GM18907 (cell line): ENCODE results near the gene HOXB4.

Experiments
- ATAC-seq: cut with Tn5 transposase; IDR thresholded peaks from one replicate; pipeline ENCODE4 v1.9.1; 2021; ENCODE audit warnings: mild to moderate bottlenecking, moderate library complexity; ENCODE audit not compliant: unreplicated experiment

HOXB4 gene

DNA sequence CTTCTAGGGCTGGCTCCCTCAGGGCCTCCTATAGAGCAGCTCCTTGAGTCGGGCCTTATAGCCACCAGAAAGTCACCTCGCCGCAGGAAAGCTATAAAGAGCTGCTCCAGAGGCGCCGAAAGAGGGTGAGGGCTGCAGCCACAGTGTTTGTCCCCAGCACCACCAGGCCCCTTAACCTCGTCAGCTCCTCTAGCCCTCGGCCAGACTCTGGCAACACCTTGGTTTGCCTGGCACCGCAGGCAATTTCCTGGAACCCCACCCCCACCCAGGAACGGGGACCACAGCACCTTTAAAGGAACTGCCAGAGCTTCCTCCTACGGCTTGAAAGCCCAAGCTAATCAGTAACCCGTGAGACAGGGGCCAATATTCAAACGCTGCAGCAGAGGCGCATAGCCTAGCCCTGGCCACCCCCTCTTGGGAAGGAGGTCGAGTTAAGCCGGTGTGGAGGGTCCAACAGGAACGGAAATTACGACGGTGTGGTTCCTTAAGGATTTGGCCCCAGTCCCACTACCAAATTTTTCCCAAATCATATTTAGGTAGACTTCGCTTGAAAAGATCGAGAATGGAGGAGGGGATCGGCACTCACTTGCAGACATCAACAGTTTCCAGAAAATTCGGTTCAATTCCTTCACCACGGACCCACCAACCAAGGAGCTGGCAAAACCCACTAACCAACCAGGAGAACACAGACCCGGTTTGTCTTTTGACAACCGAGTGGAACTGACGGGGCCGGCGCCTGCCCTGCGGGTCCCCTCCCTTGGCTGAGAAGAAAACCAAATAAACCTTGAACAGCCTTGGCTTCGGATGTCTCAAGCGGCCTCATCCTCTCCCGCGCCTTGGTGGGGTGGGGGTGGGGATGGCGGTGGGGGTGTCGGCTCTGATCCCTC is 23.6 kb upstream of the HOXB4 start:
- no peak for ATAC-seq

DNA sequence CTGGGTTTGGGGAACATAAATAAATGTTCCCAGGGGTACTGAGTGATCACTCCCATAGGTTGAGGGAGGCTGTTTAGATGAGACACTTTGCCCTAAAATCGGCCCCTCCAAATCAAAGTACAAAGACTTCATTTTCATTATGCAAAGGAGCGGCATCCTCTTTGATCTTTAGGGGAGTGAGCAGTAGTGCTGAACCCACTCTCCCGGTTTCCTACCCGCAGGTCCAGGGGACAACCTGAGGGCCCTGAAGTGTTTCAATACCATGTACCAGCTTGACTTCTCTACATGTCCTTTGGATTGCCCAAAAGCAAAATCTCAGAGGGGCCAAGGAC is 23.0 kb upstream of the HOXB4 start:
- ATAC-seq: no peak

DNA sequence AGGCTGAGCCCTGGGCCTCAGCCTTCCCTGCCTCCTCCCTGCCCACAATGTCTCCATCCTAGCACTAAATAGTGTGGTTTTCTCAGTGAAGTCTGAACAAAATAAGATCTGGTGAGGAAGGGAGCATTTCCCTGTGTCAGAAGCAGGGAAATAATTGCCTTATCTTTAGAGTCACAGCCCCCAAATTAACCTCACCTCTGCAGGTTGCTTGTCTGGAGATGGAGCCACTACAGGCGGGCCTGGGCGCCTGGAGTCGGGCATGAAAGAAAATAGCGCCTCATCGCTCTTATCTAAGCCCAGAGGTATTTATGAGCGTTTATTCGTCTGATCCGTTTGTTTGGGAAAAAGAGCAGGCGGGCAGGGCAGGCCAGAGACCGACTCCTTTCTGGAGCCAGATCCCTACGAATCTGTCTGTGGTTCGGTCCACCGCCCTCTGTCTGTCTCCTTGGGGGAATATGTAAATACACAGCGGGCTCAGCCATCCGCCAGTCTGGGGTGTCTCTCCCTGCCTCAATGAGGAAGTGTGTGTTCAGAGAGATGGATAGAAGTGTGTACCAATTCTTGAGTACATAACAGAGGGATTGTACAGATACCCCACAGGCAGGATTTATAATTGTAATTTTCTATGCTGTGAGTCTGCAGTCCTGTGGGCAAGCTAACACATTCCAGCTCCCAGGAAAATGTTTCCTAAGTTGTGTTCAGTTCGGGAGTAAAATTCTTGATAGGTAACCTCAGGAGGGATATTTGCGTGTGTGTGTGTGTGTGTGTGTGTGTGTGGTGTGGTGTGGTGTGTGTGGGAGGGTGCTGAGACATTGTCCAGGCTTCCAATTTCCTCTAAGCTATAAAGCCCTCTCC is 22.3 kb upstream of the HOXB4 start:
- ATAC-seq: no peak

DNA sequence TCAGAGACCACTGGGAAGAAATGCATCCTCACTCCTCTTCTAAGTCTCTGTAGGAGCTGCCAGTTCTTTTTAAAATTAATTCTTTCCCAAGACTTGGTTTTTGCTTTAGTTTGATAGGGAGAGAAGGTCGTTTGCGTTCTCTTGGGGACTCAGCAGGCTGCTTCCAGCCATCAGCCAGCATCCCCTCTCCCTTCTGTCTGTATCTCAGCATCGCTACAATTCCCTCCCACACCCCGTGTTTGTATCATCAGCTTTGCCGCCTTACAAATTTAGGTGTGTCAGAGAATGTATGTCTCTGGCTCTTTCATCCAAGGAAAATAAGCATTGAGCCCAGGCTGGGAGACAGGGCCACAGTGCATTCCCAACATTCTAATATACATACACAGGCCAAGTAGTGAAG is 21.2 kb upstream of the HOXB4 start:
- ATAC-seq: no peak

DNA sequence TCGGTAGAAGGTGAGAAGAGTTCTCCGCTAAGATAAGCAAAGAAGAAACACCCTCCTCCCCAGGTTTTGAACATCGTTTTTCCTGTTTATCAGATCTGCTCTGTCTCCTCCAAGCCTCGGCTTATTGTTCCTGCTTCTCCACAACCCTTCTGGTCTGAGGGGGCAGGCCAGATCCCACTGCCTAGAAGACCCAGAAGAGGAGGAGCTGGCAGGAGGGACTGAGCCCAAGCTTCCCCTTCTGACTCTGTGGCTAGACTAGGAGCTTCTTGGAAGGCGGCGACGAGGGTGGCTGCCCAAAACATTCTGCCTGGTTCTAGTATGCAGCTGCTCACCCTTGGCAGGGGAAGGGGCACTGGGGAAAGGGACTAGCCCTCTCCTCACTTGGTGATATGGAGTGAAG is 20.6 kb upstream of the HOXB4 start:
- ATAC-seq: no peak

DNA sequence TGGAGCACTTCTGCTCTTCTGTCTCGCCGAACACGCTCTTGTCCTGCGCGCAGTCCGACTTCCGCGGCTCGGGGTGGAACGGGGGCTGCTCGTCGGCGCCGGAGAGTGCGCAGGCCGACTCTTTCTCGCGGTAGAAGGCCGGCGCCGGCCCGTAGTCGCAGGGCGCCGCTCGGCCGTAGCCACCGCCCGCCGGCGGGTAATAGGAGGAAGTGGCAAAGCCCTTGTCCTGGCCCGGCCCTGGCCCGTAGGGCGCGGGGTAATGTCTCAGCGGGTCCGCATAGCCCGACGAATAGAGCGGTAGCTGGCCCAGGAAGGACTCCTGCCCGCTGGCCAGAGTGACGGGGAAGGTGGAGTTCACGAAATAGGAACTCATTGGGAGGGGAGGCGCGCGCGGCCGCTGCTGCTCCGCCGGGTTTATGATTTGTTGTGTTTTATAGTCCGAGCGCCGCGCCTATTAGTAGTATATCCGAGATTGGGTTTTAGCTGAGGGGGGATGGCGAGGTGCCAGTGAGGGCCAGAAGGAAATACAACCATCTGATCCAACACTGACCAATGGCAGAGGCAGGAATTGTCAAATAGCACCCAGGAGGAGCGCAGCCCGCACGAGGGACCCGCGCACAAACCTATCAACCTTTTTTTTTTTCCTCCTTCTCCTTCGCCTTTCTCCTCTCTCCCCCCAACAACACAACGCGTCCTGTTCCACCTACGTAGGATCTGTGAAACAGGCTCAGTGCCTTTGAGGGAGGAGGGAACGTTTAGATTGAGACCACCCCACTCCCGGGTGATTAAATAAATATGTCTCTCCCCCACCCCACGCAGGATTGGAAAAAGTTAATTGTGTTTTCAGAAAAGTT is 19.9 kb upstream of the HOXB4 start:
- peak; percentile 41 for ATAC-seq

DNA sequence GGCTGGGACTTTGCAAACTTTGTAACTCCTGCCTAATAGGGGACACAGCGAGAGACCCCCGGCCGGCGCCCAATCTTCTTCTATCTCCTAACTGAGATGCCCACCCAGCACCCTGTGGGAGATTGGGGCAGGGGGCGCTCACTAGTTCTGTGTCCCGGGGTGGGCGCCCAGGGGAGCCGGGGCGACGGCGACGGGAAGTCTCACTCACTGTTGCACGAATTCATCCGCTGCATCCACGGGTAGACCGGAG is 19.3 kb upstream of the HOXB4 start:
- peak; percentile 21 for ATAC-seq

DNA sequence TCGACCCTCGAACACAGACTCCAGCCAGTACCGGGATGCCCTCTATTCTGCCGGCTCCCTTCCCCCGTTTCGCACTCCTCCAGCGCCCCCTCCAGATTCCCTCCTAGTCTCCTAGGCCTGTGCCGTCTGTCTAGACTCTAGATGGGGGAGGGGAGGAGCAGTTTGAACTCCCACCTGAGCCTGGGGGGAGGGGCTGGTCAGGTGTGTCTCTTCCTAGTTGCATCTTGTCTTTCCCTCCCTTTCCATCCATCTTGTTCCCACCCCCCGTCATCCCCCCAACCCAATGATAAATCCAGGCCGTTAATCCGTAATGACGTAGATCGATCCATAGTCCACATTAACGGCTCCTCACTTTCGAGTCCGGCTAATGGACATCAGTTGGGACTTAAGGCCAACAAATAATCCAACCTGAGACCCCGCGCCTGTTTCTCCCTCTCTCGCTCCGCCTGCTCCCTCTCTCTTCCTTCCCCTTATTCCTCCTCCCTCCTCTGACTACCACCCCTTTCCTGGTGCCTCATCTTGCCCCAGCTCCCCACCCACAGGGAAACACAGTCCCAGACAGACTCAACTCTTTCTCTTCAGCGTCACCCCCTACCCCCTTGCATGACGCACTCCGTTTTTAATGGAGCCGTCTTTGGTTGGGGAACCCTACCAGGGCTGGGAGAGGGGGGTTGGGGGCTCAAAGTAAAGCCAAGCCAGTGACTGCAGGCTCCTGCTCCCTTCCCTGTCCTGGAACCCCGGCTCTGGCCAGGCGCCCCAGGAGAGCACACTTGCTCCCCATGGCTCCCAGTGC is 18.8 kb upstream of the HOXB4 start:
- ATAC-seq: no peak

DNA sequence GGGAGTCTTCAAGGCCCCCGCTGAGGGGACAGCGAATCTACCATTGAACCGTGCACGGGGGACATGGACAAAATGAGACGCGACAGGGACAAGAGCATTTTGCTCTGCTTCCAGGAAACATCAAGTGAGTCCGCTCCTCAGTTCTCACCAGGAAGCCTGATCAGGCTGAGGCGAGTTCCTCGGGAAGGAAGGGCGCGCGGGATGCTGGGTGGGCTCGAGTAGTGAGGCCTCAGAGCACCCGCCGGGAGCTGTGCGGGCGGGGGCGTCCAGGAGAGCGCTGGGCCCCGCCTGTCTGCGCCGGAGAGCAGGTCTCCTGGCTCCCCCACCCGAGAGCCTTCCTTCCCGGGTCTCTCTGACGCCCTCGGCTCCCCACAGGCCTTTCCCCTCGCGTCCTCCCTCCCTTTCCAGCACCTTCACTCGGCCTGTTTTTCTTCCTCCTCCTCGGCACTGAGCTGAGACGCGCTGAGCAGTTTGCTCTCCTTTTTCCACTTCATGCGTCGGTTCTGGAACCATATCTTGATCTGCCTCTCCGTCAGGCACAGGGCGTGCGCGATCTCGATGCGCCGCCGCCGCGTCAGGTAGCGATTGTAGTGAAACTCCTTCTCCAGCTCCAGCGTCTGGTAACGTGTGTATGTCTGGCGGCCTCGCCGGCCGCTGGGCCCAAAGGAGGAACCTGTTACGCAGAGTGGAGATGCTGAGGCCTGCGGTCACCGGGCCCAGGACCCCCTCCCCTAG is 18.0 kb upstream of the HOXB4 start:
- ATAC-seq: no peak

DNA sequence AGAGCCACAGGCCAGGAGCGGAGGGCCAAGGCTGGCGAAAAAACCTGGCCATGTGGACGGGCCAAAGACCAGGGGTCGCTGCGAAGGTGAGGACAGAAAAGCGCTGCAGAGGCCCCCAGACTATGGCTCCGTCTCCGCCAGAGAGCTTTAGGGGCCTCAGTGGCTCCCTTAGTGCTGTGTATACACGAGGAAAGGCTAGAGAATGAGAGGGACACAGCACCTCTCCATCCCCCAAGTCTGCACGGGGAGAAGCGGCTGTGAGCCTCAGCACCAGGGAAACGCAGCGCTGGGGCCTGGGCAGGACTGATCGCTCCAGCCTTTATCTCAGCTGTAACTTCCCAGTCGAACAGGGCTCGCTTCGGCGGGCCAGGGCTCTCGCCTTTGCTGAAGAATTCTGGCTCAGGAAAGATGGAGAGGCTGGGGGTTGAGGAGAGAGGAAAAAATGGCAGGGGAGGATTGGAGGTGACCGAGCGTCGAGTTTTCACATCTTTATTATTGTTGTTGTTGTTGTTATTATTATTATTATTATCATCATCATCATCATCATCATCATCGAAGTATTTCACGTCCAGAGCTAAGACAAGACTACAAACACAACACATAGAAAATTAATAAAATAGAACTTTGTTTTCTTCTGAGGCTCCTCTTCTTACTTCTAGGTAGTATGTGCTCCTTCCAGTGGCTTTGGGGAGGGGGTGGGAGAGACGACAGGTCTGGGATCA is 17.3 kb upstream of the HOXB4 start:
- ATAC-seq: no peak

DNA sequence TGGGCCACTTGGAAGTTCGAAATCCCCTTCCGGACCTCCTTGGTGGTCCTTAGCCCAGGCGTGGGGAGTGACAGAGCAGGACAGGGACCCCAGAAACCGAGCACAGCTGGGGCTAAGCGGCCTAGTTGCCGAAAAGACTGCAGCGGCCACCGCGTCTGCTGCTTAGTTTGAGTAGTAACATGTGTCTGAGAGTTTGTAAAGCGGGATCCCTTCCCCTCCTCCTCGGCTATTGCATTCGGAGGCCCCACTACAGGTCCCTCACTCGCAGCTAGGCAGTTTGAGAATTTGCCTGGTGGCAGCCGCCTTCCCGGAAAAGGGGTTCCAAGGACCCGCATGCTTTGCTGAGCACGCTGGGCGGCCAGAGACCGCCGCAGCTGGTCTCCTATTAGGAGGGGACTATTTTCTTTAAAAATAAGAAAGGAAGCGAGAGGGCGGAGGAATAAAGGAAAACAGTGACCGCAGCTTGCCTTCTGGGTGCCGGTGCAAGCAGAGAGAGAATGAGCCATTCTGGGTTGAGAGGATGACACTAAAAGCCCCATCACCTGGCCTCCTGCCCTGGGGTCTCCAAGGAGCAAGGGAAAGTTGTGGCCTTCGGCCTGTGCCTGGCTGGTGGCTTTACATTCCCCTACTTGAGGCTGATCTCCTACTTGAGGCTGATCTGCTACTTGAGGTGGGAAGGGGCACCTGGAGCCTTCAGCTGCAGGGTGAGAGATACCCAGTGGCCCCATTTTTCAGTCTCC is 16.6 kb upstream of the HOXB4 start:
- no peak for ATAC-seq

DNA sequence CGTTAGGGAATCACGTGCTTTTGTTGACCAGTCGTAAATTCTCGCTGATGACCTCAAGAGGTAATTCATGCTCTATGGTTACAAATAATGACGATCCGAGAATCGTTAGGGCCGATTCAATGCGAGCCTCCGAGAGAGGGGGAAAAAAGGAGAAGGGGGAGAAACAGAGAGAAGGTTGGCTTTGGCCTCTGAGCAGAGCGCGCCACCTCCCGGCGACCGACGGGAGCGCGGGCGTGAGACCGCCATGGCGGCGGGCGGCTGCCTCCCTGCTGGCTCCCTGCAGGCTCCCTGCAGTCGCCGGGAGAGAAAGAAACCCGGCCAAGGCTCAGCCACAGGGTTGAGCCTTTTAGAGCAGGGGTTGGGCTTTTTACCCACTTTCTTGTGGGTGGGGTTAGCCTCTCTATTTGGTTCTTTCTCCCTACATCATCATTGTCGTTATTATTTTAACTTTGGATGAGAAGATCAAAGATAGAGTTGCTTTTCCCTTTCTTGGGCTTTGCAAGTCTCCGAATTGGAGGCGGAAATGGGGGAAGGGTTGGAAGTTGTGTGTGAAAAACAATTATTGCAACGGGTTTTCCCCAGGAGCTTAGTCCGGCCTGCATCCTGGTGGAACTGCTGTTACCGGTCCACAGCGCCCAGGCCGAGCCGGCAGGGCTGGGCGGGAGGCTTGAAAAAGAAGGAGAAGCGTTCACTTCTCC is 15.8 kb upstream of the HOXB4 start:
- ATAC-seq: peak; percentile 48

DNA sequence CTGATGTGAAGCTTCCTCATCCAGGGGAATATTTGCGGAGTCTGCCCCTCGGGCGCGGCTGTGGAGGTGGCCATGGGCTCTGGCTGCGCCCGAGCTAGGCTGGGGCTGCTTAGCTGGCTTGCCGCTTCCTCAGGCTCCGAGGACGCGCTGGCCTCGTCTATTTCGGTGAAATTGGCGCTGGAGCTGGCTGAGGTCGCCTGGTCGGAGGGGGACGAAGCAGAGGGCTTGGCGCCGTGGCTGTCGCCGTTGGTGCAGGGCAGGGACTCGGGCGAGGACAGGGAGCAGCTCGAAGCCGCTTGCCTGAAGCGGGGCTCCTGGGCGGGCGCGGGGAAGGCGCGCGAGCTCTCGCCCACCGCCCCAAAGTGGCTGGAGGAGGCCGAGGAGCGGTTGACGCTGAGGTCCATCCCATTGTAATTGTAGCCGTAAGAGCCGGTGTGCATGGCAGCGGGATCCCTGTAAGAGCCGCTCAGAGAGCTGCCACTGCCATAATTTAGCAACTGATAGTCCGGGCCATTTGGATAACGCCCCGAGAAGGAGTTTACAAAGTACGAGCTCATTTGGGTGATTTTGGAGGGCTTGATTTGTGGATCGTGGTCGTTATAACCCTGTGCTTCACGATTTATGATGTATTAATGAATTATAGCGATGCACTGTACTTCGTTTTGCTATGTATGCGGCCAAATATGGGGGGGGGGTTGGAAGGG is 15.1 kb upstream of the HOXB4 start, which contains the start of gene HOXB5:
Gene HOXB5 (minus strand): TSS at position 654 of the 704 bp plus-strand sequence. CDS start 97 bp downstream, at position 557.
- ATAC-seq: no peak

DNA sequence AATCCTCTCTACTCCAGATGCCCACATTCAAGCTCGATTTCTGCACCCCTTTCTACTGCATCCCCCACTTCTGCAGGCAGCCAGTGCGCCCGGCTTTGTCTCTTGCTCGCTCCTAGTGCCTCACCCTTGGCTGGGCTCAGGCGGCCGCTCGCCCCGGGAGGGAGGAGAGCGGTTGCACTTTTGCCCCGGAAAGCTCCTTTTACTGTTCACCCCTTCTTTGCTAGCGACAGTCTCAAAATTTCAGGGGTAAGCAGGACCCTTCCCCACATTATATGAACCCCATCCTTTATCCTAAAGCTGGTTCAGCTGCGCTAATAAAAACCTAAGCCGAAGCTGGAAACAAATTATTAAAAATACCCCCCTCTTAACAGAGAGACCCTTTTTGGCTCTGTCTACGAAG is 14.4 kb upstream of the HOXB4 start:
- ATAC-seq: no peak

DNA sequence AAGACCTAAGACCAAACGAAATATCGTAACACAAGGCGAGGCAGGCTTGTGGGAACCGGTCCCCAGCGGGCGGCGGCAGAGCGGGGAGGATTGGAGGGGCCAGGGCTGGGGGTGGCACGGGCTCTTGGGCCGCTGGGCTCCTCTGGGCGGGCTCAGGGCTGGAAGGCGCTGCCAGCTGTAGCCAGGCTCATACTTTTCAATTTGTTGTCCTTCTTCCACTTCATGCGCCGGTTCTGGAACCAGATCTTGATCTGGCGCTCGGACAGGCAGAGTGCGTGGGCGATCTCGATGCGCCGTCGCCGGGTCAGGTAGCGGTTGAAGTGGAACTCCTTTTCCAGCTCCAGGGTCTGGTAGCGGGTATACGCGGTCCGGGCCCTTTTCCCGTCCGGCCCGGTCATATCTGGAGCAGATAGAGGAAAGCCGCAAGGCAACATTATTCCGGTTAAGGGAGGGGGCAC is 13.9 kb upstream of the HOXB4 start:
- no peak for ATAC-seq

DNA sequence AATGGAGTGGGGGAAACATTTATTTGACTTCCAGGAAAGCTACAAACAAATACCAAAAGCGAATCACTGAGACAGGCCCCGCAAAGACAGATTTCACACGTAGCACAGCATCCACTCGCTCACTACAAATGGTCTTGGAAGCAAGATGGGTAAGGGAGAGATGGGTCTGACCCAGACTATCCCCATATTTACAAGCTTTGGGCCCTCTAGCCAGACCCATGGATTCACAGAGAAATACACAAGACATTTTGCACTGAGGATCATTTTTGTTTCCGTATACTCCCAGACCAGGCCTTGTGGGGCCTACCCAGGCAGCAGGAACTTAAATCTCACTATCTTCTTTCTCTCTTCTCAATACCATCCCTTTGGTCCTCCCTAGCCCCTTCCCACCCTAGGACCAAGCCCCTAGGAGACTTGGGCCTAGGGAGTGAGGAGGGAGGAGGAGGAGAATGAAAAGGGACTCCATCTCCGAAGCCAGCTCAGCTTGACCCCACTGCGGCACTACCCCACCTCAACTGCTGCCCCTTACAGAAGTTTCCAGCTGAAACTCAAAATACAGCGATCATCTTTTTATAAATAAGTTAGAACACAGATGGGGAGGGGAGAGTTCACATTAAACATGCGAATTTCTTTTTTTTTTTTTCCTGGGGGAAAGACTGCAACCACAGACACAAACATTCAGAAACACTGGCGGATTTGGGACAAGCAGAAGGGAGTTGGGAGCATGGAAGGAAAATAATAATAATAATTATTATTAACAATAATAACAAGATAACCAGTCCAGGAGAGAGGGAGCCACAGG is 13.3 kb upstream of the HOXB4 start:
- no peak for ATAC-seq
